ENCODE measurements around the gene SP2. TPM values are rescaled to one million over a fixed set of nuclear protein-coding genes. Genes with fewer than 3 reads are reported as not detected.

The SP2 gene
- total and polyA plus RNA-seq, 2 of the 13 experiments (the other 11 are each of a cell fraction or from before 2014, with no cell fraction given): 1.4 to 4.8 TPM

DNA sequence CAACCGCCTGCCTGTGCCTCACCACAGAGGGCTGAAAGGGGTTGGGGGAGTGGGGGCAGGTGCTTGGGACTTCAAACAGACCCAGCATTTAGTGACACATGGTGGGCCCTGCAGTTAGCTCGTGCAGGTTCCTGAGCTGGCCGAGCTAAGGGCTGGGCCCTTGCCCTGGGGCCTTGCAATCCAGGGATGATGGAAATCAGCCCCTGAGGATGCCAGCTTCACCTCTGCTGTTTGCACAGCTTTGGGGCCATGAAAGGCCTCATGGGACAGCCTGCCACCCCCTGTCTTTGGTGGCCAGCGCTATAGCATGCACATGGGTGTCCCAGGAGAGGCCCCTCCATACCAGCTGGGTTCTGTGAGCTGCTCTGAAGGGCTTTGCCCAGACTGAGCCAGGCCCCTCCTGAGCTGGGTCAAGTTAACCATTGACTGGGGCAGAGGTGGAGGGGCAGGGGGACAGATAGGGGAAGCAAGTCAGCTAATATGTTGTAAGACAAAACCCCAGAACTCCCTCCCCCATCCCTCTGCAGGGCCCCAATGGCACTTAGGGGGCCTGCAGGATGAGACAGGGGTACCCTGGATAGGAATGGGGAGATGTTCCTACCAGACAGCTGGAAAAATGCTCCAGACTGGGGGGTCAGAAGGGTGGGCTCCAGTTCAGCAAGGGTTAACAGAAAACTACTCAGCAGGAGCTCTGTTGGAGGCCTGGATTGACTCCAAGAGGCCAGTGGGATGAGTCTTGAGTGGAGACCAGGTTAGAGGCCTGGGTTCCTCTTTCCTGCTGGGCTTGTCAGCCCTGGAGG, 61.0 kb downstream of the SP2 start (continued):
- TF ChIP-seq KLF9 (CRISPR knock-in tag; IDR thresholded peaks at IDR 0.05; ENCODE audit: low read depth): no peak
- peak; percentile 41 for TF ChIP-seq PHF8 (CRISPR knock-in tag; IDR thresholded peaks at IDR 0.05)
- no peak for TF ChIP-seq PRDM15 (CRISPR knock-in tag; IDR thresholded peaks at IDR 0.05)
- TF ChIP-seq, protein P1, sequence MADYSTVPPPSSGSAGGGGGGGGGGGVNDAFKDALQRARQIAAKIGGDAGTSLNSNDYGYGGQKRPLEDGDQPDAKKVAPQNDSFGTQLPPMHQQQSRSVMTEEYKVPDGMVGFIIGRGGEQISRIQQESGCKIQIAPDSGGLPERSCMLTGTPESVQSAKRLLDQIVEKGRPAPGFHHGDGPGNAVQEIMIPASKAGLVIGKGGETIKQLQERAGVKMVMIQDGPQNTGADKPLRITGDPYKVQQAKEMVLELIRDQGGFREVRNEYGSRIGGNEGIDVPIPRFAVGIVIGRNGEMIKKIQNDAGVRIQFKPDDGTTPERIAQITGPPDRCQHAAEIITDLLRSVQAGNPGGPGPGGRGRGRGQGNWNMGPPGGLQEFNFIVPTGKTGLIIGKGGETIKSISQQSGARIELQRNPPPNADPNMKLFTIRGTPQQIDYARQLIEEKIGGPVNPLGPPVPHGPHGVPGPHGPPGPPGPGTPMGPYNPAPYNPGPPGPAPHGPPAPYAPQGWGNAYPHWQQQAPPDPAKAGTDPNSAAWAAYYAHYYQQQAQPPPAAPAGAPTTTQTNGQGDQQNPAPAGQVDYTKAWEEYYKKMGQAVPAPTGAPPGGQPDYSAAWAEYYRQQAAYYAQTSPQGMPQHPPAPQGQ (CRISPR knock-in tag; IDR thresholded peaks at IDR 0.05; ENCODE audit: borderline replicate concordance): no peak
- TF ChIP-seq SIX4 (CRISPR knock-in tag; IDR thresholded peaks at IDR 0.05): no peak
- TF ChIP-seq SMYD3 (CRISPR knock-in tag; IDR thresholded peaks at IDR 0.05): no peak
- TF ChIP-seq, protein P2, sequence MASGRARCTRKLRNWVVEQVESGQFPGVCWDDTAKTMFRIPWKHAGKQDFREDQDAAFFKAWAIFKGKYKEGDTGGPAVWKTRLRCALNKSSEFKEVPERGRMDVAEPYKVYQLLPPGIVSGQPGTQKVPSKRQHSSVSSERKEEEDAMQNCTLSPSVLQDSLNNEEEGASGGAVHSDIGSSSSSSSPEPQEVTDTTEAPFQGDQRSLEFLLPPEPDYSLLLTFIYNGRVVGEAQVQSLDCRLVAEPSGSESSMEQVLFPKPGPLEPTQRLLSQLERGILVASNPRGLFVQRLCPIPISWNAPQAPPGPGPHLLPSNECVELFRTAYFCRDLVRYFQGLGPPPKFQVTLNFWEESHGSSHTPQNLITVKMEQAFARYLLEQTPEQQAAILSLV (CRISPR knock-in tag; IDR thresholded peaks at IDR 0.05; ENCODE audit: borderline replicate concordance): no peak
- TF ChIP-seq ETV6 (CRISPR knock-in tag; conservative IDR thresholded peaks at IDR 0.05): 0 out of 2 replicates have a peak, but pooled peaks have one; percentile 37
- TF ChIP-seq ZNF761 (CRISPR knock-in tag; conservative IDR thresholded peaks at IDR 0.05): no peak
- TF ChIP-seq, protein P3, sequence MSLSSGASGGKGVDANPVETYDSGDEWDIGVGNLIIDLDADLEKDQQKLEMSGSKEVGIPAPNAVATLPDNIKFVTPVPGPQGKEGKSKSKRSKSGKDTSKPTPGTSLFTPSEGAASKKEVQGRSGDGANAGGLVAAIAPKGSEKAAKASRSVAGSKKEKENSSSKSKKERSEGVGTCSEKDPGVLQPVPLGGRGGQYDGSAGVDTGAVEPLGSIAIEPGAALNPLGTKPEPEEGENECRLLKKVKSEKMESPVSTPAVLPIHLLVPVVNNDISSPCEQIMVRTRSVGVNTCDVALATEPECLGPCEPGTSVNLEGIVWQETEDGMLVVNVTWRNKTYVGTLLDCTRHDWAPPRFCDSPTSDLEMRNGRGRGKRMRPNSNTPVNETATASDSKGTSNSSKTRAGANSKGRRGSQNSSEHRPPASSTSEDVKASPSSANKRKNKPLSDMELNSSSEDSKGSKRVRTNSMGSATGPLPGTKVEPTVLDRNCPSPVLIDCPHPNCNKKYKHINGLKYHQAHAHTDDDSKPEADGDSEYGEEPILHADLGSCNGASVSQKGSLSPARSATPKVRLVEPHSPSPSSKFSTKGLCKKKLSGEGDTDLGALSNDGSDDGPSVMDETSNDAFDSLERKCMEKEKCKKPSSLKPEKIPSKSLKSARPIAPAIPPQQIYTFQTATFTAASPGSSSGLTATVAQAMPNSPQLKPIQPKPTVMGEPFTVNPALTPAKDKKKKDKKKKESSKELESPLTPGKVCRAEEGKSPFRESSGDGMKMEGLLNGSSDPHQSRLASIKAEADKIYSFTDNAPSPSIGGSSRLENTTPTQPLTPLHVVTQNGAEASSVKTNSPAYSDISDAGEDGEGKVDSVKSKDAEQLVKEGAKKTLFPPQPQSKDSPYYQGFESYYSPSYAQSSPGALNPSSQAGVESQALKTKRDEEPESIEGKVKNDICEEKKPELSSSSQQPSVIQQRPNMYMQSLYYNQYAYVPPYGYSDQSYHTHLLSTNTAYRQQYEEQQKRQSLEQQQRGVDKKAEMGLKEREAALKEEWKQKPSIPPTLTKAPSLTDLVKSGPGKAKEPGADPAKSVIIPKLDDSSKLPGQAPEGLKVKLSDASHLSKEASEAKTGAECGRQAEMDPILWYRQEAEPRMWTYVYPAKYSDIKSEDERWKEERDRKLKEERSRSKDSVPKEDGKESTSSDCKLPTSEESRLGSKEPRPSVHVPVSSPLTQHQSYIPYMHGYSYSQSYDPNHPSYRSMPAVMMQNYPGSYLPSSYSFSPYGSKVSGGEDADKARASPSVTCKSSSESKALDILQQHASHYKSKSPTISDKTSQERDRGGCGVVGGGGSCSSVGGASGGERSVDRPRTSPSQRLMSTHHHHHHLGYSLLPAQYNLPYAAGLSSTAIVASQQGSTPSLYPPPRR (CRISPR knock-in tag; IDR thresholded peaks at IDR 0.05; ENCODE audit: borderline replicate concordance): no peak; the same call in 1 of the 2 replicates
- no peak for TF ChIP-seq SCMH1 (CRISPR knock-in tag; IDR thresholded peaks at IDR 0.05; ENCODE audit: borderline replicate concordance)

All from HepG2 (cell line).